ENCODE data around the gene RNH1.

RNH1 gene

DNA sequence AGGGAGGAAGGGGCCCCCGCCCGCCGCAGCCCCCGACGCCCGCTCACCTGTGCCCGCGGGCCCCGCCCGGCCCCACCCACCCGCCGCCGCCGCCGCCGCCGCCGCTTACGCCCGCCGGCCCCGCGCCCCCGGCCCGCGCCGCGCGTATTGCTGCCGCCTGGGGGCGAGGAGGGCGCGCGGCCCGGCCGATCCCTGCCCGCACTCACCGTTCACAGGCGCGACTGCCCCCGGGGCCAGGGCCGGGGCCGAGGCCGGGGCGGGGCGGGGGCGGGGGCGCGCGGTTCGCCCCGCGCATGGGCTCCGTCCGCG lies 28.1 kb upstream of the RNH1 start:
- no peak for DNase-seq
- no peaks in the 10 kb centered on the region for H3K27me3 ChIP-seq (replicated peaks)
- TF ChIP-seq CTCF (IDR thresholded peaks at IDR 0.05; ENCODE audit: low read depth, low read length, missing control alignments): no peak
- no peak overlapping the region for H3K27ac ChIP-seq
- peak overlapping the region; percentile 73 for H3K4me3 ChIP-seq (ENCODE audit: low read depth, low read length)
- peaks cover 23% of the 10 kb centered on the region for H3K36me3 ChIP-seq (replicated peaks)
- in situ Hi-C loops (cut with HindIII; ENCODE audit: low pct_ligation_motif_present, low sequenced_read_pairs): no loop called here

GRCh38 chr11:534396-535209 lies 27.6 kb upstream of the RNH1 start:
- DNase-seq: no peak
- Histone ChIP-seq H3K27ac (no peak overlapping the region), H3K36me3 (replicated peaks) (peaks cover 23% of the 10 kb centered on the region), H3K27me3 (replicated peaks) (no peaks in the 10 kb centered on the region), H3K4me3 (ENCODE audit: low read depth, low read length) (peak overlapping the region; percentile 73)
- no peak for TF ChIP-seq CTCF (IDR thresholded peaks at IDR 0.05; ENCODE audit: low read depth, low read length, missing control alignments)
- in situ Hi-C loops (cut with HindIII; ENCODE audit: low pct_ligation_motif_present, low sequenced_read_pairs): no loop called here

GRCh38 chr11:533586-534395 lies 26.7 kb upstream of the RNH1 start:
- Histone ChIP-seq H3K36me3 (replicated peaks) (peaks cover 23% of the 10 kb centered on the region), H3K4me3 (ENCODE audit: low read depth, low read length) (peak overlapping the region; percentile 73), H3K27ac (no peak overlapping the region), H3K27me3 (replicated peaks) (no peaks in the 10 kb centered on the region)
- in situ Hi-C loops (cut with HindIII; ENCODE audit: low pct_ligation_motif_present, low sequenced_read_pairs): no loop called here
- DNase-seq: no peak
- TF ChIP-seq CTCF (IDR thresholded peaks at IDR 0.05; ENCODE audit: low read depth, low read length, missing control alignments): no peak

DNA sequence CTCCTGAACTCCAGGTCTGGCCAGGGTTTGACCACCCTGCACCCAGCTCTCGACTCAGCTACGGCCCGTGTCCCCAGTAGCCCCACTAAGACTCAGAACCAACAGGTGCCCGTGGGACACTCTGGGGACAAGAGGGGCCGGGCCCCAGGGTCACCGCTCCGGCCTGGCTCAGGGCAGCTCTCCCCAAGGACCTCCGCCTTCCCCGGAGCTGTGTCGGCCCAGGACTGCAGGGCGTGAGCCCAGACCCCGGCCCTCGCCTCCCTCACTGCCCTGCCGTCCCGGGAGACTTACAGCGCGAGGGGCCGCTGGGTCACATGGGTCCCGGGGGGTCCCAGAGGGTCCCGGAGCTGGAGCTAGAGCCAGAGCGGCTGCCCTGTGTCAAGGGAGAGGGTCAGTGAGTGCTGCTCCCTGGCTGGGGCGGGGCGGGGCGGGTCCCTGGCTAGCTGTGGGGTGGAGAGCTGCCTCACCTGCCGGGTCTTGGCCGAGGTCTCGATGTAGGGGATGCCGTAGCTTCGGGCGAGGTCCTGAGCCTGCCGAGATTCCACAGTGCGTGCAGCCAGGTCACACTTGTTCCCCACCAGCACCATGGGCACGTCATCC lies 26.0 kb upstream of the RNH1 start:
- Histone ChIP-seq H3K27me3 (replicated peaks) (no peaks in the 10 kb centered on the region), H3K27ac (no peak overlapping the region), H3K36me3 (replicated peaks) (peaks cover 23% of the 10 kb centered on the region), H3K4me3 (ENCODE audit: low read depth, low read length) (no peak overlapping the region)
- in situ Hi-C loops (cut with HindIII; ENCODE audit: low pct_ligation_motif_present, low sequenced_read_pairs): no loop called here
- TF ChIP-seq CTCF (IDR thresholded peaks at IDR 0.05; ENCODE audit: low read depth, low read length, missing control alignments): no peak
- DNase-seq: no peak

DNA sequence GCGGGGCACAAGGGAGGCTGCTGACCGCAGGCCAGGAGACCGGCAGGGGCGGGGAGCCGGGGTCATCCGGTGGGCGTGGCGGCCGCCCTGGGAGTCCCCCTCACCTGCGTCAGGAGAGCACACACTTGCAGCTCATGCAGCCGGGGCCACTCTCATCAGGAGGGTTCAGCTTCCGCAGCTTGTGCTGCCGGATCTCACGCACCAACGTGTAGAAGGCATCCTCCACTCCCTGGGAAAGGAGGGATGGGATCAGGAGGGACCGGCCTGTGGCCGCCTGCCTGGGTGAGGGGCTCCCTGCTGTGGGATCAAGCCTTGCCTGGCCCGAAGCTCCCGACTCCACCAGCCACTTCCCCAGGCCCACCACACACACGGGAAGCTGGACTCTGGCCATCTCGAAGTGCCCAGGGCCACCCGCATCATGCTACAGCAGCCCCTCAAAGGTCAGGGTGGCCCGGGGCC lies 25.5 kb upstream of the RNH1 start:
- TF ChIP-seq CTCF (IDR thresholded peaks at IDR 0.05; ENCODE audit: low read depth, low read length, missing control alignments): no peak
- in situ Hi-C loops (cut with HindIII; ENCODE audit: low pct_ligation_motif_present, low sequenced_read_pairs): no loop called here
- DNase-seq: no peak

More for the DNA sequence above, 25.5 kb upstream of the RNH1 start:
- peaks cover 23% of the 10 kb centered on the region for H3K36me3 ChIP-seq (replicated peaks)
- H3K27ac ChIP-seq: no peak overlapping the region
- no peaks in the 10 kb centered on the region for H3K27me3 ChIP-seq (replicated peaks)
- H3K4me3 ChIP-seq (ENCODE audit: low read depth, low read length): no peak overlapping the region

Measured in brain microvascular endothelial cell (primary cell).